GM12875 (cell line): ENCODE results near the gene HNRNPD.

Experiments
- H3K4me3 ChIP-seq: one replicate; pipeline ENCODE4 v1.5.1; 2011; ENCODE audit warnings: low read depth, low read length, control low read depth
- CTCF ChIP-seq: IDR thresholded peaks from 2 replicates; pipeline ENCODE4 v1.5.1; 2011; ENCODE audit warnings: low read depth, mild to moderate bottlenecking, control low read depth, inconsistent platforms, low read length, moderate library complexity, borderline replicate concordance; ENCODE audit not compliant: insufficient read depth

HNRNPD gene

GRCh38 chr4:82382751-82383150, 9.0 kb upstream of the HNRNPD start:
- TF ChIP-seq CTCF, result no peak
- no peak overlapping the region for H3K4me3 ChIP-seq

- H3K4me3 ChIP-seq, result no peak overlapping the region
- no peak for TF ChIP-seq CTCF
These were observed 8.0 kb upstream of the HNRNPD start for GRCh38 chr4:82381661-82382296.

GRCh38 chr4:82381235-82381634, 7.4 kb upstream of the HNRNPD start:
- no peak for TF ChIP-seq CTCF
- H3K4me3 ChIP-seq, result no peak overlapping the region

- no peak overlapping the region for H3K4me3 ChIP-seq
- no peak for TF ChIP-seq CTCF
These were observed 7.0 kb upstream of the HNRNPD start for GRCh38 chr4:82380831-82381230.

GRCh38 chr4:82380344-82380743, 6.6 kb upstream of the HNRNPD start:
- H3K4me3 ChIP-seq, result no peak overlapping the region
- TF ChIP-seq CTCF, result no peak

GRCh38 chr4:82376109-82376508, 2.3 kb upstream of the HNRNPD start:
- no peak overlapping the region for H3K4me3 ChIP-seq
- TF ChIP-seq CTCF, result no peak

- H3K4me3 ChIP-seq, result peak overlapping the region; percentile 98
- no peak for TF ChIP-seq CTCF
These were observed 340 bp downstream of the HNRNPD start for GRCh38 chr4:82373486-82373815.
